Ovary (tissue), 9 donors: ENCODE results near the gene GPATCH3. TPM values are rescaled to one million over a fixed set of nuclear protein-coding genes. Genes with fewer than 3 reads are reported as not detected.

Experiments used
- DNase-seq, 5 donors: peaks; one replicate each; pipeline ENCODE4 v3.0.0-alpha.2; 2019 to 2020
- H3K27ac ChIP-seq, 2 donors: fragments of 200-600 bp; one replicate each; pipeline versions ENCODE4 v1.5.1 to v1.8.0; 2019 to 2022
- H3K27me3 ChIP-seq: fragments of 200-600 bp; one replicate; pipeline ENCODE4 v1.8.0; 2022
- H3K36me3 ChIP-seq: fragments of 200-600 bp; sonication (generic); one replicate; pipeline ENCODE4 v1.5.1; 2019
- H3K4me1 ChIP-seq: one replicate; pipeline ENCODE4 v1.8.1; 2013; ENCODE audit warnings: mild to moderate bottlenecking, moderate library complexity; ENCODE audit not compliant: insufficient read depth
- H3K4me3 ChIP-seq: fragments of 200-600 bp; sonication (generic); one replicate; pipeline ENCODE4 v1.5.1; 2017
- H3K9me3 ChIP-seq, 2 donors: fragments of 200-600 bp in 1 of 2; sonication (generic) in 1 of 2; one replicate each; pipeline versions ENCODE4 v1.5.1 to v1.8.1; 2013 to 2019; ENCODE audit warnings: mild to moderate bottlenecking in 1 of 2, moderate library complexity in 1 of 2
- EP300 ChIP-seq: sonication (generic); formaldehyde crosslinking; IDR thresholded peaks from one replicate; pipeline ENCODE4 v1.6.1; 2017; ENCODE audit warnings: antibody characterized with exemption
- POLR2A ChIP-seq: fragments of 450-650 bp; IDR thresholded peaks from one replicate; pipeline ENCODE4 v1.6.1; 2017; ENCODE audit warnings: antibody characterized with exemption, mild to moderate bottlenecking, moderate library complexity
- WGBS, 3 donors: extraction: QIAGEN DNeasy Blood & Tissue Kit in 1 of 3; methylation state at CpG; one replicate each; pipeline versions ENCODE4 v1.1.5 to v1.1.7; 2013 to 2017; 5-methylcytosine and 5-hydroxymethylcytosine counted together
- intact Hi-C, 4 donors: fragments of 100-400 bp; cut with DNase I; formaldehyde crosslinking; loops; one replicate each; pipeline versions ENCODE4 v1.11.0 to v1.15.1; 2022 to 2023
- polyA plus RNA-seq, 2 donors: library from polyadenylated mRNA; stranded (reverse); fragments of 200-250 nt in 1 of 2; fragments of 350-450 nt in 1 of 2; fragmentation: Illumina TruSeq in 1 of 2; extraction: RNeasy Lipid Tissue Mini Kit (QIAGEN cat#74804) in 1 of 2; gene quantifications; one replicate each; pipeline ENCODE4 v1.2.3, GENCODE V29; 2013 to 2014
- total RNA-seq, 7 donors: library from RNA; depleted of rRNA in 2 of 7; stranded (reverse); fragments of >200 nt in 2 of 7; fragmentation: NEBNext Ultra II Directional in 3 of 7; extraction: Animal tissue kit (Norgen Biotek cat#: 25700) in 3 of 7; gene quantifications; one replicate each; pipeline versions ENCODE4 v1.1.0 to v1.2.4, GENCODE V29; 2016 to 2023
- TF ChIP-seq, protein P1 (sequence below), 3 donors: fragments of 450-650 bp in 2 of 3; fragments of 200-600 bp in 1 of 3; IDR thresholded peaks; one replicate each; pipeline versions ENCODE4 v1.5.1 to v1.8.0; 2016 to 2022; ENCODE audit warnings: antibody characterized with exemption in 3 of 3, mild to moderate bottlenecking in 1 of 3
- donor health status: DM: no; HTN: no; CAD: no; lungs with moderate emphysema.
- donor health status: DM: no; HTN: no; CAD: no.
- donor health status: Bipolar disorder and iron deficiency.
- donor health status: DM: yes; HTN: yes; CAD: no.
- donor health status: DM: no; HTN: no; CAD: no.
- donor health status: DM: yes; HTN: yes; CAD: no.

The GPATCH3 gene
- total and polyA plus RNA-seq, 9 donors = 3.1 to 16.4 (median 11.2) TPM

DNA sequence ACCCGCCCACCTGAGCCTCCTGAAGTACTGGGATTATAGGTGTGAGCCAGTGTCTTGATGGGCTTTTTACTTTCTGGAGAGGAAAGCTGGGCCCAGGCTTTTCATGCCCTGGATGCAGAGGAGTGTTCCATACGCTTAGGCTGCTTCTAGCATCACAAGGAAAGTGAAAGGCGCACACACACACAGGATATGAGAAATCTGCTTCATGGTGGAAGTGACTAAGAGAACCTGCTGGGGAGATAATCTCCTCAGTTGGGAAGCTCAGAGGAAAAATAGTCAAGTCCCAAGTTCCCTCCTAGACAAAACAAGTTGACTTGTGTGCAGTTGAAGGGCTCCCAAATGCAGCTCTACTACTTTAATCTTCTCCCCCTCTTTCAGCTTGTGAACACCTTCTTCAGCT, 23.4 kb upstream of the GPATCH3 start:
- TF ChIP-seq, protein P1, sequence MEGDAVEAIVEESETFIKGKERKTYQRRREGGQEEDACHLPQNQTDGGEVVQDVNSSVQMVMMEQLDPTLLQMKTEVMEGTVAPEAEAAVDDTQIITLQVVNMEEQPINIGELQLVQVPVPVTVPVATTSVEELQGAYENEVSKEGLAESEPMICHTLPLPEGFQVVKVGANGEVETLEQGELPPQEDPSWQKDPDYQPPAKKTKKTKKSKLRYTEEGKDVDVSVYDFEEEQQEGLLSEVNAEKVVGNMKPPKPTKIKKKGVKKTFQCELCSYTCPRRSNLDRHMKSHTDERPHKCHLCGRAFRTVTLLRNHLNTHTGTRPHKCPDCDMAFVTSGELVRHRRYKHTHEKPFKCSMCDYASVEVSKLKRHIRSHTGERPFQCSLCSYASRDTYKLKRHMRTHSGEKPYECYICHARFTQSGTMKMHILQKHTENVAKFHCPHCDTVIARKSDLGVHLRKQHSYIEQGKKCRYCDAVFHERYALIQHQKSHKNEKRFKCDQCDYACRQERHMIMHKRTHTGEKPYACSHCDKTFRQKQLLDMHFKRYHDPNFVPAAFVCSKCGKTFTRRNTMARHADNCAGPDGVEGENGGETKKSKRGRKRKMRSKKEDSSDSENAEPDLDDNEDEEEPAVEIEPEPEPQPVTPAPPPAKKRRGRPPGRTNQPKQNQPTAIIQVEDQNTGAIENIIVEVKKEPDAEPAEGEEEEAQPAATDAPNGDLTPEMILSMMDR (IDR thresholded peaks at IDR 0.05) = no peak
- TF ChIP-seq POLR2A = no peak
- no peak for TF ChIP-seq EP300
- no peak overlapping the region for H3K27ac ChIP-seq
- no peaks in the 10 kb centered on the region for H3K27me3 ChIP-seq
- H3K4me1 ChIP-seq = peaks cover 3% of the 10 kb centered on the region
- H3K36me3 ChIP-seq = no peaks in the 10 kb centered on the region
- no peaks in the 10 kb centered on the region for H3K9me3 ChIP-seq
- no peak overlapping the region for H3K4me3 ChIP-seq
- intact Hi-C loops = no loop called here
- WGBS, 3 donors = 89 to 93% (median 93%) methylated on average over 3 of the region's 3 CpGs
- no peak for DNase-seq

DNA sequence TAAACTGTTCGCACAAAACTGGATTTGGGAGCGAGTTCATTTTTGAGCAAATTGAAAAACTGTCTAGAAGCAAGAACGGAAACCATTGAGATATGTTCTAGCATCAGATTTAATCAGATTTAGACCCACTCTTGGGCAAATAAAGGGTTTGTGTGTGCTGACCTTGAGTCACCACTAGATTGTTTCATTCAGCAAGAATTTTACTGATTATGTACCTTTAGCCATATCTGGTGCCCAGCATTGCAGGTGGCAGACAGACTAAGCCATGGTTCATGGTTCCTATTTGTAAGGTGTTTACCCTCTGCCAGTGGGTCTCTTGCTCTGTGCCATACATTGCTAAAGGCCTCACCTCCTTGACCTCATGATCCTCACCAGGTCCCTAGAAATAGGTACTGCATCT, 22.6 kb upstream of the GPATCH3 start:
- H3K36me3 ChIP-seq = no peaks in the 10 kb centered on the region
- peaks cover 3% of the 10 kb centered on the region for H3K4me1 ChIP-seq
- H3K9me3 ChIP-seq = no peaks in the 10 kb centered on the region
- 87 to 89% (median 88%) methylated on average over 3 of the region's 3 CpGs for WGBS, 3 donors
- TF ChIP-seq POLR2A = no peak
- TF ChIP-seq, protein P1 (IDR thresholded peaks at IDR 0.05) = no peak
- TF ChIP-seq EP300 = no peak
- H3K27me3 ChIP-seq = no peaks in the 10 kb centered on the region
- no peak overlapping the region for H3K27ac ChIP-seq
- no peak overlapping the region for H3K4me3 ChIP-seq
- intact Hi-C loops = no loop called here
- no peak for DNase-seq

DNA sequence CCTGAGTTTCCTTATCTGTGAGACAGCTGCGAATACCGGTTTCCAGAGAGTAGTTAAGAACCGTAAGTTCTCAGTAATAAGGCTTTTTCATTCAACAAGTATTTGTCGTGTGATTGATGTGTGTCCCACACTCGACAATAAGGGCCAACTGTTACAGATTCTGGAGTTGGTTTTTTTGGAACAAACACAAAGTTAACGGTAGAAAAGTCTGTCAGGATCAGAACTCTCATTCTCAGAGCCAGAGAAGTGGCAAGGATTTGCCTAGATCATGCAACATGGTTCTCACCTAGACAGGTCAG, 22.1 kb upstream of the GPATCH3 start:
- peaks cover 3% of the 10 kb centered on the region for H3K4me1 ChIP-seq
- 6 to 19% (median 9%) methylated on average over 6 of the region's 6 CpGs for WGBS, 3 donors
- no peaks in the 10 kb centered on the region for H3K36me3 ChIP-seq
- TF ChIP-seq EP300 = no peak
- TF ChIP-seq, protein P1 (IDR thresholded peaks at IDR 0.05) = no peak
- DNase-seq = no peak
- H3K4me3 ChIP-seq = peak overlapping the region; percentile 100
- intact Hi-C loops = no loop called here
- H3K27me3 ChIP-seq = no peaks in the 10 kb centered on the region
- peak overlapping the region in 1 of 2 donors; percentile 81 for H3K27ac ChIP-seq
- no peaks in the 10 kb centered on the region for H3K9me3 ChIP-seq

DNA sequence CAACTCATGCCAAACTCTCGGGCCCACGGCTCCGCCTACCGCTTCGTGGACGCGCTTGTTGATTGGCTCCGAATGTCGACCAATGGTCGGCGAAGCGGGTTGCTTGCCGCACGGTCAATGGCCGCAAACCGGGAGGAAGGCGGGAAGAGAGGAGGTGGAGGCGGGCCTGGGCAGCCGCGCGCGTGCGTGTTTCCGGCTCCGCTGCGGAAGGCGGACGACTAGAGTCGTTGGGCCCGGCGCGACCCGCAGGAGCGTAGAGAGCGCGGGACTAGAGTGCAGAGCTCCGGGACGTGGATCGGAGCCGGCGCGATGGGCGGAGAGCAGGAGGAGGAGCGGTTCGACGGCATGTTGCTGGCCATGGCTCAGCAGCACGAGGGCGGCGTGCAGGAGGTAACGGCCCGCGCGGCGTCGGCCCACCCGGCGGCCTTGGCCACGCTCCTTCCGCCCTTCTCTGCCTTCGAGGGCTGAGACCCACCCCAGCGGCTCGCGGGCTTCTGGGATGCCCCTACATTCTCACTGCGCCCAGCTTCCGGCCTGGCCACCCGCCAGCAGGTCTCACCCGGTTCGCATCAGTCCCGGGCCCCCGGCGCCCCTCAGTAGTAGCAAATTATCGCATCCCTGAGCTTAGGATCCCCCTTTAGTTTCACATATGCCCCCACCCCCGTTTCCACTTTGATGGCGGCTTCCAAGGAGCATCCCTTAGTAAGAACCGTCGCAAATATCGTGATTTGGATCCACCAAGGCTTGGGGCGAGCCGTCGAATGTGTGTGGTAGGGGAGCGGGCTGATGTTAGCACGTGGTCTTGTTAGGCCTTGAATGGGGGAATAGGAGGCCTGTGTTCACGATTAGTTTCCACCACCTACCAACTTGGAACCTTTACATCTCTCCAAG, 21.5 kb upstream of the GPATCH3 start, which contains the start of gene NUDC:
Gene NUDC, plus strand, starts transcription at position 204 of the 891 bp plus-strand sequence. Its CDS starts 106 bp downstream, at position 310.
- intact Hi-C loops = no loop called here
- peak; percentile 84 for TF ChIP-seq POLR2A
- TF ChIP-seq EP300 = no peak
- TF ChIP-seq, protein P1 (IDR thresholded peaks at IDR 0.05) = peak in 1 of 3 donors; percentile 11
- Histone ChIP-seq H3K27me3 (no peaks in the 10 kb centered on the region), H3K9me3 (no peaks in the 10 kb centered on the region), H3K4me1 (peaks cover 3% of the 10 kb centered on the region), H3K4me3 (peak within 1 kb of the TSS; percentile 100), H3K36me3 (no peaks in the 10 kb centered on the region), H3K27ac (peak within 1 kb of the TSS; percentile 78 to 86)
- 0 to 1% (median 1%) methylated on average over 63 to 83 of the region's 83 CpGs for WGBS, 3 donors
- DNase-seq = peak; percentile 94 to 97 (median 95)
